ENCODE results near the gene COG6. TPM values are rescaled to one million over a fixed set of nuclear protein-coding genes. Genes with fewer than 3 reads are reported as not detected.

The COG6 gene
- polyA plus RNA-seq, 1 of the 3 experiments (the other 2 are of a cell fraction): 13.1 TPM

DNA sequence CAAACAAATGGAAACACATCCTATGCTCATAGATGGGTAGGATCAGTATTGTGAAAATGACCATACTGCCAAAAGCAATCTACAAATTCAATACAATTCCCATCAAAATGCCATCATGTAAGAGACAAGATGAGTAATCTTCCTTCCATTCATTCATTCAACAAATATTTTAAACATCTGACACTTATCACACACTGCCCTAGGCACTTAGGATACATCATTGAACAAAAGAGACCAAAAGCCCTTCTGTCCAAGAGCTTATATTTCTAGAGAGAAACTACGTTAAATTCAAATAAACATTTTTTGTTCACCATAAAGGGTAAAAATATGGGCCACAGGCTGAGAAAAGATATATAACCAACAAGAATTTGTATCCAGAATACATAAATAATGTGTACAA lies 32.0 kb upstream of the COG6 start (continued):
- TF ChIP-seq MXI1 (IDR thresholded peaks at IDR 0.05; ENCODE audit: low read depth, low read length): no peak
- TF ChIP-seq FOXM1 (IDR thresholded peaks at IDR 0.05; ENCODE audit: low read depth): no peak

DNA sequence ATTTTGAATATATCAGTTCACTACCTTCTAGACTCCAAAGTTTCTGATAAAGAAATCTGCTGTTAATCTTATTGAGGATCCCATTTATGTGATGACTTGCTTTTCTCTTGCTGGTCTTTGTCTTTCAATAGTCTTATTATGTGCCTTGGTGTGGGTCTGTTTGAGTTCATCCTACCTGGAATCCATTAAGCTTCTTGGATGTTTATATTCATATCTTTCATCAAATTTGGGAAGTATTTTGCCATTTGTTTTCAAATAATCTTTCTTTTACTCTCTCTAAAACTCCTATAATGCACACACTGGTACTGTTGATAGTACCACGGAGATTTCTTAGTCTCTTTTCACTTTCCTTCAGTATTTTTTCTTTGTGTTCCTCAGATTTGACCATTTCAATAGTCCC lies 24.2 kb upstream of the COG6 start:
- H3K79me2 ChIP-seq (ENCODE audit: insufficient read depth): no peaks in the 10 kb centered on the region
- TF ChIP-seq JUND (IDR thresholded peaks at IDR 0.05) (no peak), ELF1 (IDR thresholded peaks at IDR 0.05) (no peak), FOXJ3 (CRISPR knock-in tag; IDR thresholded peaks at IDR 0.05) (no peak), TCF12 (IDR thresholded peaks at IDR 0.05) (no peak), RXRA (IDR thresholded peaks at IDR 0.05; ENCODE audit: borderline replicate concordance, low read depth) (no peak), YY1 (IDR thresholded peaks at IDR 0.05; ENCODE audit: low read depth) (no peak), SMC3 (IDR thresholded peaks at IDR 0.05; ENCODE audit: low read depth, low read length) (no peak), GATA2 (CRISPR knock-in tag; IDR thresholded peaks at IDR 0.05) (no peak), NFIC (IDR thresholded peaks at IDR 0.05; ENCODE audit: borderline replicate concordance) (no peak), FOXM1 (IDR thresholded peaks at IDR 0.05; ENCODE audit: low read depth) (no peak), FOSL2 (IDR thresholded peaks at IDR 0.05; ENCODE audit: borderline replicate concordance, low read depth) (no peak), TEAD4 (IDR thresholded peaks at IDR 0.05; ENCODE audit: borderline replicate concordance, insufficient read depth) (no peak), MXI1 (IDR thresholded peaks at IDR 0.05; ENCODE audit: low read depth, low read length) (no peak)
- TF ChIP-seq, protein P1, sequence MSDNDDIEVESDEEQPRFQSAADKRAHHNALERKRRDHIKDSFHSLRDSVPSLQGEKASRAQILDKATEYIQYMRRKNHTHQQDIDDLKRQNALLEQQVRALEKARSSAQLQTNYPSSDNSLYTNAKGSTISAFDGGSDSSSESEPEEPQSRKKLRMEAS (IDR thresholded peaks at IDR 0.05; ENCODE audit: low read depth): no peak
- TF ChIP-seq, protein P2, sequence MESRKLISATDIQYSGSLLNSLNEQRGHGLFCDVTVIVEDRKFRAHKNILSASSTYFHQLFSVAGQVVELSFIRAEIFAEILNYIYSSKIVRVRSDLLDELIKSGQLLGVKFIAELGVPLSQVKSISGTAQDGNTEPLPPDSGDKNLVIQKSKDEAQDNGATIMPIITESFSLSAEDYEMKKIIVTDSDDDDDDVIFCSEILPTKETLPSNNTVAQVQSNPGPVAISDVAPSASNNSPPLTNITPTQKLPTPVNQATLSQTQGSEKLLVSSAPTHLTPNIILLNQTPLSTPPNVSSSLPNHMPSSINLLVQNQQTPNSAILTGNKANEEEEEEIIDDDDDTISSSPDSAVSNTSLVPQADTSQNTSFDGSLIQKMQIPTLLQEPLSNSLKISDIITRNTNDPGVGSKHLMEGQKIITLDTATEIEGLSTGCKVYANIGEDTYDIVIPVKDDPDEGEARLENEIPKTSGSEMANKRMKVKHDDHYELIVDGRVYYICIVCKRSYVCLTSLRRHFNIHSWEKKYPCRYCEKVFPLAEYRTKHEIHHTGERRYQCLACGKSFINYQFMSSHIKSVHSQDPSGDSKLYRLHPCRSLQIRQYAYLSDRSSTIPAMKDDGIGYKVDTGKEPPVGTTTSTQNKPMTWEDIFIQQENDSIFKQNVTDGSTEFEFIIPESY (IDR thresholded peaks at IDR 0.05; ENCODE audit: borderline replicate concordance, low read depth): no peak
- TF ChIP-seq, protein P3, sequence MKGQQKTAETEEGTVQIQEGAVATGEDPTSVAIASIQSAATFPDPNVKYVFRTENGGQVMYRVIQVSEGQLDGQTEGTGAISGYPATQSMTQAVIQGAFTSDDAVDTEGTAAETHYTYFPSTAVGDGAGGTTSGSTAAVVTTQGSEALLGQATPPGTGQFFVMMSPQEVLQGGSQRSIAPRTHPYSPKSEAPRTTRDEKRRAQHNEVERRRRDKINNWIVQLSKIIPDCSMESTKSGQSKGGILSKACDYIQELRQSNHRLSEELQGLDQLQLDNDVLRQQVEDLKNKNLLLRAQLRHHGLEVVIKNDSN (IDR thresholded peaks at IDR 0.05; ENCODE audit: borderline replicate concordance, low read depth): no peak
- TF ChIP-seq, protein P4, sequence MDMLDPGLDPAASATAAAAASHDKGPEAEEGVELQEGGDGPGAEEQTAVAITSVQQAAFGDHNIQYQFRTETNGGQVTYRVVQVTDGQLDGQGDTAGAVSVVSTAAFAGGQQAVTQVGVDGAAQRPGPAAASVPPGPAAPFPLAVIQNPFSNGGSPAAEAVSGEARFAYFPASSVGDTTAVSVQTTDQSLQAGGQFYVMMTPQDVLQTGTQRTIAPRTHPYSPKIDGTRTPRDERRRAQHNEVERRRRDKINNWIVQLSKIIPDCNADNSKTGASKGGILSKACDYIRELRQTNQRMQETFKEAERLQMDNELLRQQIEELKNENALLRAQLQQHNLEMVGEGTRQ (IDR thresholded peaks at IDR 0.05; ENCODE audit: borderline replicate concordance, low read depth, low read length): no peak
- TF ChIP-seq, protein P5, sequence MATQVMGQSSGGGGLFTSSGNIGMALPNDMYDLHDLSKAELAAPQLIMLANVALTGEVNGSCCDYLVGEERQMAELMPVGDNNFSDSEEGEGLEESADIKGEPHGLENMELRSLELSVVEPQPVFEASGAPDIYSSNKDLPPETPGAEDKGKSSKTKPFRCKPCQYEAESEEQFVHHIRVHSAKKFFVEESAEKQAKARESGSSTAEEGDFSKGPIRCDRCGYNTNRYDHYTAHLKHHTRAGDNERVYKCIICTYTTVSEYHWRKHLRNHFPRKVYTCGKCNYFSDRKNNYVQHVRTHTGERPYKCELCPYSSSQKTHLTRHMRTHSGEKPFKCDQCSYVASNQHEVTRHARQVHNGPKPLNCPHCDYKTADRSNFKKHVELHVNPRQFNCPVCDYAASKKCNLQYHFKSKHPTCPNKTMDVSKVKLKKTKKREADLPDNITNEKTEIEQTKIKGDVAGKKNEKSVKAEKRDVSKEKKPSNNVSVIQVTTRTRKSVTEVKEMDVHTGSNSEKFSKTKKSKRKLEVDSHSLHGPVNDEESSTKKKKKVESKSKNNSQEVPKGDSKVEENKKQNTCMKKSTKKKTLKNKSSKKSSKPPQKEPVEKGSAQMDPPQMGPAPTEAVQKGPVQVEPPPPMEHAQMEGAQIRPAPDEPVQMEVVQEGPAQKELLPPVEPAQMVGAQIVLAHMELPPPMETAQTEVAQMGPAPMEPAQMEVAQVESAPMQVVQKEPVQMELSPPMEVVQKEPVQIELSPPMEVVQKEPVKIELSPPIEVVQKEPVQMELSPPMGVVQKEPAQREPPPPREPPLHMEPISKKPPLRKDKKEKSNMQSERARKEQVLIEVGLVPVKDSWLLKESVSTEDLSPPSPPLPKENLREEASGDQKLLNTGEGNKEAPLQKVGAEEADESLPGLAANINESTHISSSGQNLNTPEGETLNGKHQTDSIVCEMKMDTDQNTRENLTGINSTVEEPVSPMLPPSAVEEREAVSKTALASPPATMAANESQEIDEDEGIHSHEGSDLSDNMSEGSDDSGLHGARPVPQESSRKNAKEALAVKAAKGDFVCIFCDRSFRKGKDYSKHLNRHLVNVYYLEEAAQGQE (IDR thresholded peaks at IDR 0.05; ENCODE audit: low read depth, low read length): no peak
- TF ChIP-seq, protein P6, sequence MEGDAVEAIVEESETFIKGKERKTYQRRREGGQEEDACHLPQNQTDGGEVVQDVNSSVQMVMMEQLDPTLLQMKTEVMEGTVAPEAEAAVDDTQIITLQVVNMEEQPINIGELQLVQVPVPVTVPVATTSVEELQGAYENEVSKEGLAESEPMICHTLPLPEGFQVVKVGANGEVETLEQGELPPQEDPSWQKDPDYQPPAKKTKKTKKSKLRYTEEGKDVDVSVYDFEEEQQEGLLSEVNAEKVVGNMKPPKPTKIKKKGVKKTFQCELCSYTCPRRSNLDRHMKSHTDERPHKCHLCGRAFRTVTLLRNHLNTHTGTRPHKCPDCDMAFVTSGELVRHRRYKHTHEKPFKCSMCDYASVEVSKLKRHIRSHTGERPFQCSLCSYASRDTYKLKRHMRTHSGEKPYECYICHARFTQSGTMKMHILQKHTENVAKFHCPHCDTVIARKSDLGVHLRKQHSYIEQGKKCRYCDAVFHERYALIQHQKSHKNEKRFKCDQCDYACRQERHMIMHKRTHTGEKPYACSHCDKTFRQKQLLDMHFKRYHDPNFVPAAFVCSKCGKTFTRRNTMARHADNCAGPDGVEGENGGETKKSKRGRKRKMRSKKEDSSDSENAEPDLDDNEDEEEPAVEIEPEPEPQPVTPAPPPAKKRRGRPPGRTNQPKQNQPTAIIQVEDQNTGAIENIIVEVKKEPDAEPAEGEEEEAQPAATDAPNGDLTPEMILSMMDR (IDR thresholded peaks at IDR 0.05): no peak
- no peak for DNase-seq
- H3K4me1 ChIP-seq (ENCODE audit: control insufficient read depth in 1 of 2, insufficient read depth in 2 of 2, low read depth in 1 of 2, low read length in 1 of 2): no peaks in the 10 kb centered on the region
- no peaks in the 10 kb centered on the region for H4K20me1 ChIP-seq (ENCODE audit: insufficient read depth)
- H3K27ac ChIP-seq (ENCODE audit: low read depth in 2 of 2, low read length in 1 of 2): no peak overlapping the region
- H3F3A ChIP-seq (replicated peaks; ENCODE audit: insufficient read depth): no peaks in the 10 kb centered on the region
- WGBS (ENCODE audit: low lambda C conversion rate): 2% methylated on average over 1 of the region's 1 CpG
- ChIA-PET POLR2A (no interaction called here), CTCF (interaction anchor here (2.5 to 3.2 kb wide), 2 partner anchors 15 to 19 kb away, joined by 10 to 11 read pairs; no protein-coding TSS in a partner anchor)
- H2AFZ ChIP-seq (ENCODE audit: low read depth): no peak overlapping the region
- no peak overlapping the region for H3K4me2 ChIP-seq
- H3K9me3 ChIP-seq: no peaks in the 10 kb centered on the region
- no peak overlapping the region for H3K9ac ChIP-seq
- no peak overlapping the region for H3K4me3 ChIP-seq (ENCODE audit: low read depth in 2 of 2, low read length in 1 of 2)
- H3K9me2 ChIP-seq: no peaks in the 10 kb centered on the region
- H3K36me3 ChIP-seq (replicated peaks in 1 of 2; ENCODE audit: control insufficient read depth in 1 of 2, insufficient read depth in 2 of 2, low read length in 1 of 2): no peaks in the 10 kb centered on the region
- no peaks in the 10 kb centered on the region for H3K27me3 ChIP-seq (ENCODE audit: insufficient read depth)
